ENCODE results near the gene PLA2G2A. TPM values are rescaled to one million over a fixed set of nuclear protein-coding genes. Genes with fewer than 3 reads are reported as not detected.

The PLA2G2A gene
- total and polyA plus RNA-seq, 9 of the 15 experiments (the other 6 are each of a cell fraction or from before 2014, with no cell fraction given) = not detected

- in situ Hi-C loops (cut with MboI) = no loop called here
- ChIA-PET POLR2A (interaction anchor here (0.6 kb wide), 1 partner anchor 552 kb away, joined by 3 read pairs; no protein-coding TSS in a partner anchor), CTCF (ENCODE audit: low intra/inter-chr PET ratio) (no interaction called here)
- Histone ChIP-seq H3K36me3 (ENCODE audit: control insufficient read depth, insufficient read depth, low read length) (no peaks in the 10 kb centered on the region), H3K9me1 (ENCODE audit: control insufficient read depth, insufficient read depth, low read length) (no peaks in the 10 kb centered on the region), H3K4me3 (no peak overlapping the region), H4K20me1 (replicated peaks; ENCODE audit: control insufficient read depth, insufficient read depth, low read length) (no peaks in the 10 kb centered on the region), H3K4me1 (replicated peaks in 1 of 2; ENCODE audit: control insufficient read depth in 2 of 2, insufficient read depth in 2 of 2, low read length in 2 of 2) (no peaks in the 10 kb centered on the region), H3K27ac (ENCODE audit: extremely low read depth, low read depth, low read length) (no peak overlapping the region), H2AFZ (ENCODE audit: low read depth, low read length) (no peak overlapping the region), H3K9me3 (replicated peaks; ENCODE audit: control insufficient read depth, insufficient read depth, low read depth, low read length) (no peaks in the 10 kb centered on the region), H3K79me2 (ENCODE audit: control insufficient read depth, insufficient read depth, low read length) (no peaks in the 10 kb centered on the region), H3K27me3 (ENCODE audit: control insufficient read depth in 2 of 2, insufficient read depth in 2 of 2, low read length in 2 of 2) (0 out of 5 replicates have a peak, but pooled peaks cover 0 to 12% of the 10 kb centered on the region in 2 experiments), H3K4me2 (ENCODE audit: insufficient read depth, low read length) (no peak overlapping the region), H3K9ac (ENCODE audit: insufficient read depth in 1 of 2, low read depth in 2 of 2, low read length in 2 of 2) (no peak overlapping the region)
- FAIRE-seq (no peak), DNase-seq (ENCODE audit: extremely low read depth in 1 of 4, low spot score in 3 of 4) (no peak), ATAC-seq (peak; percentile 51; the same call in 1 of the 3 replicates)
- 0% methylated on average over 1 of the region's 1 CpG for WGBS (ENCODE audit: insufficient coverage, low coverage, missing lambda C conversion rate)
- no TSS peak for BruUV-seq (replicated peaks)
- intact Hi-C loops (cut with micrococcal nuclease) = no loop called here
- no peak for TF ChIP-seq TFAM (CRISPR knock-in tag; conservative IDR thresholded peaks at IDR 0.05)
- no peak for TF ChIP-seq ZBTB40 (IDR thresholded peaks at IDR 0.05)
- no peak for TF ChIP-seq ZBTB40 (CRISPR knock-in tag; IDR thresholded peaks at IDR 0.05)
- 0 out of 2 replicates have a peak, but pooled peaks have one; percentile 8 for TF ChIP-seq CBFA2T2 (conservative IDR thresholded peaks at IDR 0.05)
- peak; percentile 77 for TF ChIP-seq HCFC1 (IDR thresholded peaks at IDR 0.05; ENCODE audit: low read depth, low read length)
- TF ChIP-seq RAD51 (IDR thresholded peaks at IDR 0.05; ENCODE audit: borderline replicate concordance, low read depth) = peak; percentile 72
Measured at GRCh38 chr1:19938472-19938871, 40.9 kb downstream of the PLA2G2A start.
